Posterior cingulate gyrus (tissue), 11 donors: ENCODE data around the gene ARHGEF9.
"Not testable (repeated sequence)": the region's sequence is repeated elsewhere in the genome, so short reads cannot be mapped to it uniquely, and the experiment has no call there.

Experiments used
- DNase-seq, 10 donors: peaks; one replicate each; pipeline versions ENCODE4 v3.0.0 to v3.0.0-alpha.2; 2020 to 2021; ENCODE audit warnings: mixed read lengths in 3 of 10
- intact Hi-C: fragments of 100-400 bp; cut with DNase I; formaldehyde crosslinking; loops from one replicate; pipeline ENCODE4 v1.15.1; 2023

The ARHGEF9 gene

GRCh38 chrX:63784902-63785707, at the start of gene ARHGEF9:
Gene ARHGEF9, minus strand, starts transcription at chrX:63785214. Its CDS starts 69 bp downstream, at chrX:63785145.
- intact Hi-C loops, result no loop called here
- peak in 9 of 10 donors; percentile 10 to 88 (median 39) for DNase-seq

DNA sequence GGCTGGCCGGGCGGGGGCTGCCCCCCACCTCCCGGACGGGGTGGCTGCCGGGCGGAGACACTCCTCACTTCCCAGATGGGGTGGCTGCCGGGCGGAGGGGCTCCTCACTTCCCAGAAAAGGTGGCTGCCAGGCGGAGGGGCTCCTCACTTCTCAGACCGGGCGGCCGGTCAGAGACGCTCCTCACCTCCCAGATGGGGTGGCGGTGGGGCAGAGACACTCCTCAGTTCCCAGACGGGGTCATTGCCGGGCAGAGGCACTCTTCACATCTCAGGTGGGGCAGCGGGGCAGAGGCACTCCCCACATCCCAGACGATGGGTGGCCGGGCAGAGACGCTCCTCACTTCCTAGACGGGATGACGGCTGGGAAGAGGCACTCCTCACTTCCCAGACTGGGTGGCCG, 40.4 kb upstream of the ARHGEF9 start:
- peak in 3 of 10 donors; percentile 59 to 80 (median 59) for DNase-seq
- intact Hi-C loops, result not testable (repeated sequence)

DNA sequence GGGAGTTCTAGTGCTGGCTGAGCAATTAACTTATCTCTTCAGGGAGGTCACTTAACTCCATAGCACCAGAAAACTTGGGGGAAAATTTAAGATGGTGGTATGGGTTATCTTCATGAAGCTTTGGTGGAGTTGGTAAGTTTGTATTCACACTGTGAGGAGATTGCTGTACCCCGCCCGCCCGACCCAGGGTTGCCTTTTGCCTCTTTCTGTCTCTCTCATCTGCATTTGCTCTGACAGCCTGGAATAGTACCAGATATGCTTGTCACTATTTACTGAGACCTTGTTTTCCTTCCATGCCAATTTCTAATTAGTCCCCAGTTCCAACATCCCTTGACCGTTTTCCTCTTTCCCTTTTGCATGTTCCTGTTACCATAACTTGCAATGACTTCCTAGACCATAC, 33.1 kb upstream of the ARHGEF9 start:
- intact Hi-C loops, result no loop called here
- no peak for DNase-seq

- DNase-seq, result no peak
- intact Hi-C loops, result no loop called here
These were observed 32.7 kb upstream of the ARHGEF9 start for GRCh38 chrX:63817696-63818095.

- DNase-seq, result no peak
- intact Hi-C loops, result no loop called here
These were observed 27.8 kb upstream of the ARHGEF9 start for GRCh38 chrX:63812823-63813222.

DNA sequence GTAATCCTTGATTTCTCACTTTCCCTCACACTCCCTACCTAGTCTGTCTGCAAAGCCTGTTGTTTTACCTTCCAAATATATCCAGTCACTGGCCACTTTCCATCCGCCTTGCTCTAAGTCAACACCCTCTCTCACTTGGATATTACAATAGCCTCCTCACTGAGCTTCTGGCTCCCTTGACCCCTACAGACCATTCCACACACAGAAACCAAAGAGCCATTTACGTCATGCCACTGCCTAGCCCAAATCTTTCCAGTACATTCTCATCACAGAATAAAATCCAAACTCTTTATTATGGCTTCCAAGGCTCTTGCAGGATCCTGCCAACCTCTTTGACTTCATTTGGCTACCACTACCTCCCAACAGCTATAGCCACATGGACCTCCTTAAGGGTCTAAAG, 25.7 kb upstream of the ARHGEF9 start:
- intact Hi-C loops, result no loop called here
- DNase-seq, result no peak

- peak in 5 of 10 donors; percentile 3 to 72 (median 65) for DNase-seq
- intact Hi-C loops, result no loop called here
These were observed 24.2 kb upstream of the ARHGEF9 start for GRCh38 chrX:63809173-63809572.

DNA sequence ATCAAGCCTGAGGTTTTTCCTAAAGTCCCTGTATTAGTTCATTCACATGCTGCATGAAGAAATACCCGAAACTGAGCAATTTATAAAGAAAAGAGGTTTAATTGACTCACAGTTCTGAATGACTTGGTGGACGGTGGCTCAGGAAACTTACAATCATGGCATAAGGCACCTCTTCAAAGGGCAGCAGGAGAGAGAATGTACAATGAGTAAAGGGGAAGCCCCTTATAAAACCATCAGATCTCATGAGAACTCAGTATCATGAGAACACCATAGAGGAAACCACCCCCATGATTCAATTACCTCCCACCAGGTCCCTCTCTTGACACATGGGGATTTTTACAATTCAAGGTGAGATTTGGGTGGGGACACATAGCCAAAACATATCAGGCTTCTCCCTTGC, 10.4 kb upstream of the ARHGEF9 start:
- intact Hi-C loops, DNase-seq: not testable (repeated sequence)

DNA sequence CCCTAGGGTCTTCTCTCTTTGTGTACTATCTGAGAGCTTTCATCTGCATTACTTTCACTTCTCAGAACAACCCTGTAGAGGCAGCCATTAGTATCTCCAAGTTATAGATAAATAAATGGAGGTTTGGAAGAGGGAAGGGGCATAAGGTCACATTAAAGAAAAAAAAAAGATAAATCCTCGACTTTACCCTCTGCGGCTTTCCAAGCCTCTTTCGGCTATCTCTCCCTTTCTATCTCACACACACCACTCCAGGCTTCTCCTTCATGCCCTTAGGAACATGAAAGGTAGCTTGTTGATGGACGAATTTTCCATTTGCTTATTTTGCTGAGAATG, 660 bp upstream of the ARHGEF9 start:
- intact Hi-C loops, result no loop called here
- DNase-seq, result no peak

- intact Hi-C loops, result no loop called here
- peak in 5 of 10 donors; percentile 2 to 71 (median 37) for DNase-seq
These were observed 590 bp downstream of the ARHGEF9 start for GRCh38 chrX:63784346-63784901.

GRCh38 chrX:63782515-63782914, 2.5 kb downstream of the ARHGEF9 start:
- intact Hi-C loops, result no loop called here
- DNase-seq, result no peak

GRCh38 chrX:63768760-63769159, 16.3 kb downstream of the ARHGEF9 start:
- intact Hi-C loops, result no loop called here

DNA sequence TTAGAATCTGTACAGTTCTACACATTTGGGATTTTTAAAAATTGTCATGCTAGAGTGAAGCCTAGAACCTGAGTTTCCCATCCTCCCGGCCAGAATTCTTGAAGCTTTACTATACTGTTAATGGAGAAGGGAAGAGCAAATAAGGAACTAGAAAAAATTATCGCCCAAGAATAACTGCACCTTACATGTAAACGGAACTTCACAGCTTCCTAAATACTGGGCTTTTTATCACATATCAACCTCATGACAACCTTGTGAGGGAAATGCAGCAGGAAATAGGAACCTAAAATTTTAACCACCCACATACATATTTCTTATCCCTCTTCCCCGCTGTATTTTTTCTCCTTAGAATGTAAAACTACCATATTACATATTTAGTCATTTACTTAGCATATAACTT, 19.3 kb downstream of the ARHGEF9 start:
- intact Hi-C loops, result no loop called here

More at GRCh38 chrX:63768760-63769159, 16.3 kb downstream of the ARHGEF9 start:
- DNase-seq, result no peak

GRCh38 chrX:63764946-63765345, 20.1 kb downstream of the ARHGEF9 start:
- intact Hi-C loops, result no loop called here
- DNase-seq, result no peak

More for the DNA sequence above, 19.3 kb downstream of the ARHGEF9 start:
- DNase-seq, result no peak

DNA sequence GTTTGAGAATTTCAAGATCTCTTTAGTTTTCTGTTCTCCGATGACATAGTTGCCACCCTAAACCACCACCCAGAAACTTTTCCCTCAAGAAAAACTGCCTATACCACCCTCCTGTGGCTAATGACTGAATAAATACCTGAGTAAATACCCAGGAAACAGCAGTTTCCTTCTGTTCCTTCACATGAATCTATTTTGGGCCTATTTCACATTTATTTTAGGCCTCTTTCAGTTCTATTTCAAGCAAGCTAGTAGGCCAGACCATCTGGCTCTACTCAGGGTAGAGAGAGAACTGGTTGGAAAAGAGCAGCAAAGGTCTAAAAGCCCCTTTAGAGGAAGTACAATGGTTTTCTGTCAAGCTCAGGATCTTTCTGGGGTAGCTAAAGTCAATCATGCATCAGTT, 23.4 kb downstream of the ARHGEF9 start:
- intact Hi-C loops, result no loop called here
- DNase-seq, result no peak

GRCh38 chrX:63758011-63758410, 27.0 kb downstream of the ARHGEF9 start:
- no peak for DNase-seq
- intact Hi-C loops, result no loop called here

- intact Hi-C loops, result no loop called here
- no peak for DNase-seq
These were observed 29.1 kb downstream of the ARHGEF9 start for GRCh38 chrX:63755892-63756291.

GRCh38 chrX:63754860-63755579, 30.0 kb downstream of the ARHGEF9 start:
- intact Hi-C loops, result no loop called here
- DNase-seq, result peak; percentile 82 to 99 (median 92)

GRCh38 chrX:63754136-63754859, 30.7 kb downstream of the ARHGEF9 start:
- intact Hi-C loops, result no loop called here
- peak in 2 of 10 donors; percentile 7 to 66 for DNase-seq

- intact Hi-C loops, result no loop called here
- no peak for DNase-seq
These were observed 33.5 kb downstream of the ARHGEF9 start for GRCh38 chrX:63751481-63751880.

GRCh38 chrX:63750811-63751210, 34.2 kb downstream of the ARHGEF9 start:
- no peak for DNase-seq
- intact Hi-C loops, result no loop called here
